ENCODE measurements around the gene TBC1D5.

- TF ChIP-seq MAFK (IDR thresholded peaks at IDR 0.05; ENCODE audit: low read depth, low read length) = no peak
- no peak for TF ChIP-seq CTCF (IDR thresholded peaks at IDR 0.05; ENCODE audit: control extremely low read depth in 1 of 3, insufficient read depth in 1 of 3, low read depth in 1 of 3, low read length in 3 of 3)
- TF ChIP-seq ASH2L (IDR thresholded peaks at IDR 0.05; ENCODE audit: low read length) = no peak
- TF ChIP-seq BRCA1 (IDR thresholded peaks at IDR 0.05; ENCODE audit: low read depth, low read length) = no peak
- TF ChIP-seq SP1 (IDR thresholded peaks at IDR 0.05; ENCODE audit: low read depth, low read length) = no peak
- TF ChIP-seq JUND (IDR thresholded peaks at IDR 0.05; ENCODE audit: low read length) = no peak
- TF ChIP-seq EGR1 (IDR thresholded peaks at IDR 0.05; ENCODE audit: borderline replicate concordance, low read depth, low read length) = no peak
These were observed 576.1 kb downstream of the TBC1D5 start for GRCh38 chr3:17166369-17166768.
